Panc1 (cell line): ENCODE results near the gene PLAAT5. TPM values are rescaled to one million over a fixed set of nuclear protein-coding genes. Genes with fewer than 3 reads are reported as not detected.

Source experiments
- ATAC-seq: fragments of 200-7000 bp; cut with Tn5 transposase; 2 replicates; pipeline ENCODE4 v1.9.1; 2020; ENCODE audit warnings: mild to moderate bottlenecking, moderate library complexity
- BruUV-seq: library from RNA; stranded (reverse); fragments of 400-500 nt; replicated peaks from 2 replicates; lab custom pipeline; 2021; lab: Mats Ljungman, UMichigan
- CTCF ChIA-PET: fragments of 300-600 bp; sonication (Branson Sonifier 250); formaldehyde crosslinking; loops from one replicate; lab custom pipeline; 2022; ENCODE audit warnings: antibody characterized with exemption; lab: Charles Lee
- POLR2A ChIA-PET: fragments of 300-600 bp; sonication (Branson Sonifier 250); formaldehyde crosslinking; loops from one replicate; lab custom pipeline; 2022; ENCODE audit warnings: antibody characterized with exemption; lab: Charles Lee
- DNase-seq: peaks from one replicate; pipeline ENCODE4 v3.0.0-alpha.2; 2010; ENCODE audit warnings: low read depth, low spot score
- H3K27ac ChIP-seq: 2 replicates; pipeline ENCODE4 v1.5.1; 2011; ENCODE audit warnings: mild to moderate bottlenecking, low read length, inconsistent platforms
- H3K27me3 ChIP-seq: fragments of 200-500 bp; sonication (Bioruptor generic); 2 replicates; pipeline ENCODE4 v1.6.0; 2014; ENCODE audit warnings: low read length, inconsistent platforms; ENCODE audit not compliant: control insufficient read depth, insufficient read depth
- H3K36me3 ChIP-seq: fragments of 200-500 bp; sonication (Bioruptor generic); 2 replicates; pipeline ENCODE4 v1.5.1; 2014; ENCODE audit warnings: inconsistent platforms, mild to moderate bottlenecking, low read length, moderate library complexity; ENCODE audit not compliant: control insufficient read depth, insufficient read depth
- H3K4me1 ChIP-seq: 2 replicates; pipeline ENCODE4 v1.5.1; 2011; ENCODE audit warnings: inconsistent platforms, mild to moderate bottlenecking, low read length, moderate library complexity; ENCODE audit not compliant: control insufficient read depth, insufficient read depth
- H3K4me3 ChIP-seq, 2 experiments: 2 replicates each; pipeline ENCODE4 v1.5.1; 2011 to 2012; ENCODE audit warnings: low read depth in 2 of 2, low read length in 2 of 2, mild to moderate bottlenecking in 2 of 2, inconsistent platforms in 1 of 2, moderate library complexity in 1 of 2
- H3K9me3 ChIP-seq: fragments of 200-500 bp; sonication (Bioruptor generic); 2 replicates; pipeline ENCODE4 v1.5.1; 2014; ENCODE audit warnings: low read depth, mild to moderate bottlenecking, inconsistent platforms, low read length, moderate library complexity; ENCODE audit not compliant: control insufficient read depth, insufficient read depth
- POLR2AphosphoS5 ChIP-seq: IDR thresholded peaks from 2 replicates; pipeline ENCODE4 v1.6.1; 2012; ENCODE audit warnings: mild to moderate bottlenecking, low read depth, low read length, moderate library complexity
- SIN3A ChIP-seq: IDR thresholded peaks from 2 replicates; pipeline ENCODE4 v1.6.1; 2012; ENCODE audit warnings: low read depth, mild to moderate bottlenecking, low read length, moderate library complexity, borderline replicate concordance; ENCODE audit not compliant: insufficient read depth
- TCF7L2 ChIP-seq: IDR thresholded peaks from 2 replicates; pipeline ENCODE4 v1.6.1; 2011; ENCODE audit warnings: mild to moderate bottlenecking, low read depth, low read length, inconsistent platforms
- in situ Hi-C: cut with HindIII; loops from 2 replicates; pipeline ENCODE4 v1.10.0; 2016; ENCODE audit warnings: low sequenced_read_pairs, low pct_unique_long_range_greater_than_20kb
- intact Hi-C: fragments of 100-400 bp; cut with micrococcal nuclease; formaldehyde crosslinking; loops from one replicate; pipeline ENCODE4 v1.10.0; 2022; ENCODE audit not compliant: unreplicated experiment
- total RNA-seq: library from RNA; stranded (reverse); gene quantifications from one replicate; pipeline ENCODE4 v1.2.1, GENCODE V29; 2021; ENCODE audit not compliant: unreplicated experiment
- TF ChIP-seq, protein P1 (sequence below), 2 experiments: IDR thresholded peaks; 2 replicates each; pipeline ENCODE4 v1.6.1; 2011 to 2012; ENCODE audit warnings: low read depth in 2 of 2, control low read depth in 1 of 2, low read length in 1 of 2, mild to moderate bottlenecking in 1 of 2, moderate library complexity in 1 of 2; ENCODE audit not compliant: insufficient read depth in 1 of 2
- TF ChIP-seq, protein P2 (sequence below): fragments of 450-650 bp; IDR thresholded peaks from 2 replicates; pipeline ENCODE4 v1.5.1; 2017; ENCODE audit warnings: mild to moderate bottlenecking

Gene PLAAT5
- total RNA-seq, 1 experiment from 2014 or later, result not detected

DNA sequence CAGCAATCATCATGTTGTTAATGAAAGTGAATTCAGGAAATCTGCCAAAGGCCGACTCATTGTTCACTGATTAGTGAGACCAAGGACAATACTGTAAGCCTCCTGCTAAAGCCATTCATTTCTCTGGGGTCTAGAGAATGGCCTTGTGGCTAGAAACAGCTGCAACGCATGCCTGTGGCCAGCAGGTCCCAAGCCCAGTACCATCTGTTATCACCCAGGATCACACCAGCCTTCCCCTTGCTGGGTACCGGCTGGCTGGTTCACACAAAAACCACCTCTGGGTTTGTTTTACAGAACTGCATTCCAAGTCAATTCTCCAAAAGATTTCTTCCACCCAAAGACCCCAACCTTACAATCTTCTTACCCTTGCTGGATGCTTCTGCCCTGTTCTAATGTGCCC lies 1.1 kb downstream of the PLAAT5 start:
- no peak for DNase-seq
- intact Hi-C loops, result no loop called here
- TF ChIP-seq TCF7L2 (no peak), POLR2AphosphoS5 (no peak), SIN3A (no peak)
- TF ChIP-seq, protein P1, sequence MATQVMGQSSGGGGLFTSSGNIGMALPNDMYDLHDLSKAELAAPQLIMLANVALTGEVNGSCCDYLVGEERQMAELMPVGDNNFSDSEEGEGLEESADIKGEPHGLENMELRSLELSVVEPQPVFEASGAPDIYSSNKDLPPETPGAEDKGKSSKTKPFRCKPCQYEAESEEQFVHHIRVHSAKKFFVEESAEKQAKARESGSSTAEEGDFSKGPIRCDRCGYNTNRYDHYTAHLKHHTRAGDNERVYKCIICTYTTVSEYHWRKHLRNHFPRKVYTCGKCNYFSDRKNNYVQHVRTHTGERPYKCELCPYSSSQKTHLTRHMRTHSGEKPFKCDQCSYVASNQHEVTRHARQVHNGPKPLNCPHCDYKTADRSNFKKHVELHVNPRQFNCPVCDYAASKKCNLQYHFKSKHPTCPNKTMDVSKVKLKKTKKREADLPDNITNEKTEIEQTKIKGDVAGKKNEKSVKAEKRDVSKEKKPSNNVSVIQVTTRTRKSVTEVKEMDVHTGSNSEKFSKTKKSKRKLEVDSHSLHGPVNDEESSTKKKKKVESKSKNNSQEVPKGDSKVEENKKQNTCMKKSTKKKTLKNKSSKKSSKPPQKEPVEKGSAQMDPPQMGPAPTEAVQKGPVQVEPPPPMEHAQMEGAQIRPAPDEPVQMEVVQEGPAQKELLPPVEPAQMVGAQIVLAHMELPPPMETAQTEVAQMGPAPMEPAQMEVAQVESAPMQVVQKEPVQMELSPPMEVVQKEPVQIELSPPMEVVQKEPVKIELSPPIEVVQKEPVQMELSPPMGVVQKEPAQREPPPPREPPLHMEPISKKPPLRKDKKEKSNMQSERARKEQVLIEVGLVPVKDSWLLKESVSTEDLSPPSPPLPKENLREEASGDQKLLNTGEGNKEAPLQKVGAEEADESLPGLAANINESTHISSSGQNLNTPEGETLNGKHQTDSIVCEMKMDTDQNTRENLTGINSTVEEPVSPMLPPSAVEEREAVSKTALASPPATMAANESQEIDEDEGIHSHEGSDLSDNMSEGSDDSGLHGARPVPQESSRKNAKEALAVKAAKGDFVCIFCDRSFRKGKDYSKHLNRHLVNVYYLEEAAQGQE (IDR thresholded peaks at IDR 0.05; ENCODE audit: insufficient read depth in 1 of 2, low read depth in 2 of 2, low read length in 1 of 2), result no peak
- TF ChIP-seq, protein P2, sequence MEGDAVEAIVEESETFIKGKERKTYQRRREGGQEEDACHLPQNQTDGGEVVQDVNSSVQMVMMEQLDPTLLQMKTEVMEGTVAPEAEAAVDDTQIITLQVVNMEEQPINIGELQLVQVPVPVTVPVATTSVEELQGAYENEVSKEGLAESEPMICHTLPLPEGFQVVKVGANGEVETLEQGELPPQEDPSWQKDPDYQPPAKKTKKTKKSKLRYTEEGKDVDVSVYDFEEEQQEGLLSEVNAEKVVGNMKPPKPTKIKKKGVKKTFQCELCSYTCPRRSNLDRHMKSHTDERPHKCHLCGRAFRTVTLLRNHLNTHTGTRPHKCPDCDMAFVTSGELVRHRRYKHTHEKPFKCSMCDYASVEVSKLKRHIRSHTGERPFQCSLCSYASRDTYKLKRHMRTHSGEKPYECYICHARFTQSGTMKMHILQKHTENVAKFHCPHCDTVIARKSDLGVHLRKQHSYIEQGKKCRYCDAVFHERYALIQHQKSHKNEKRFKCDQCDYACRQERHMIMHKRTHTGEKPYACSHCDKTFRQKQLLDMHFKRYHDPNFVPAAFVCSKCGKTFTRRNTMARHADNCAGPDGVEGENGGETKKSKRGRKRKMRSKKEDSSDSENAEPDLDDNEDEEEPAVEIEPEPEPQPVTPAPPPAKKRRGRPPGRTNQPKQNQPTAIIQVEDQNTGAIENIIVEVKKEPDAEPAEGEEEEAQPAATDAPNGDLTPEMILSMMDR, result no peak
- H3K9me3 ChIP-seq, result no peaks in the 10 kb centered on the region; the same call in 1 of the 2 replicates
- ATAC-seq, result no peak
- CTCF ChIA-PET, result no interaction called here
- BruUV-seq, result no TSS peak
- no peak overlapping the region for H3K4me3 ChIP-seq
- POLR2A ChIA-PET, result no interaction called here
- no peak overlapping the region for H3K27ac ChIP-seq
- in situ Hi-C loops, result no loop called here
- peaks cover 26% of the 10 kb centered on the region for H3K27me3 ChIP-seq
- H3K36me3 ChIP-seq, result no peaks in the 10 kb centered on the region
- no peaks in the 10 kb centered on the region for H3K4me1 ChIP-seq

DNA sequence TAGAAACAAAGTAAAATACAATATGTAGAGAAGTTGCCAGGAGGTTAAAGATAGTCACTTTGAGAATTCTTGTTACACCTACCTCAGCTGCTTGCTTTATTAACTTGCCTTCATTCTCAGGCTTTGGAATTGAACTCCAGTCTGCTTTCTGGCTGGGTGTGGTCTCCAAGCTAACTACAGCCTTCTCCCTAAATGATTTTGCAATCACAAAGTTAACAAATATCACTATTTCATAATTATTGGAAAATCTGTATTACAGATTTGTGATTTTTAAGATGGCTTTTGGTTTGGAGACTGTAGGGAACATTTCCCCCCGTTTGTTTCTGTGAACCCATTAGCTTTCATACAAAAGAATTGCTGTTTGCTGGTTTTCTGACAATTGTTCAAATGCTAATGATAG lies 2.2 kb downstream of the PLAAT5 start:
- Histone ChIP-seq H3K27ac (no peak overlapping the region), H3K36me3 (no peaks in the 10 kb centered on the region), H3K4me3 (no peak overlapping the region), H3K27me3 (peaks cover 25% of the 10 kb centered on the region), H3K4me1 (no peaks in the 10 kb centered on the region), H3K9me3 (no peaks in the 10 kb centered on the region; the same call in 1 of the 2 replicates)
- no peak for DNase-seq
- ChIA-PET CTCF (interaction anchor here (0.6 to 1.3 kb wide), 2 partner anchors 10 to 149 kb away, joined by 3 to 7 read pairs; no protein-coding TSS in a partner anchor), POLR2A (no interaction called here)
- BruUV-seq, result no TSS peak
- intact Hi-C loops (no loop called here), in situ Hi-C loops (no loop called here)
- TF ChIP-seq, protein P2, result no peak
- no peak for TF ChIP-seq TCF7L2
- no peak for TF ChIP-seq POLR2AphosphoS5
- TF ChIP-seq, protein P1 (IDR thresholded peaks at IDR 0.05; ENCODE audit: insufficient read depth in 1 of 2, low read depth in 2 of 2, low read length in 1 of 2), result no peak
- no peak for TF ChIP-seq SIN3A
- no peak for ATAC-seq
